PC-9 (cell line): ENCODE measurements around the gene FAM234A. TPM values are rescaled to one million over a fixed set of nuclear protein-coding genes. Genes with fewer than 3 reads are reported as not detected.

Experiments used
- BruUV-seq: library from RNA; stranded (reverse); fragments of 400-500 nt; replicated peaks from 2 replicates; lab custom pipeline; 2021; lab: Mats Ljungman, UMichigan
- CTCF ChIA-PET: fragments of 300-600 bp; sonication (Branson Sonifier 250); formaldehyde crosslinking; loops from one replicate; lab custom pipeline; 2022; ENCODE audit warnings: antibody characterized with exemption; lab: Charles Lee
- POLR2A ChIA-PET: fragments of 300-600 bp; sonication (Branson Sonifier 250); formaldehyde crosslinking; loops from one replicate; lab custom pipeline; 2022; ENCODE audit warnings: antibody characterized with exemption; ENCODE audit not compliant: unreplicated experiment; lab: Charles Lee
- DNase-seq, 2 experiments: peaks; one replicate each; pipeline versions ENCODE4 v3.0.0 to v3.0.0-alpha.2; 2015 to 2022; ENCODE audit warnings: mixed read lengths in 1 of 2
- H2AFZ ChIP-seq: fragments of 200-600 bp; sonication (generic); 2 replicates; pipeline ENCODE4 v1.8.1; 2017; ENCODE audit warnings: antibody characterized with exemption
- H3F3A ChIP-seq: fragments of 200-600 bp; sonication (generic); 2 replicates; pipeline ENCODE4 v1.8.1; 2017; ENCODE audit warnings: antibody characterized with exemption, mild to moderate bottlenecking, low read depth; ENCODE audit not compliant: insufficient read depth
- H3K27ac ChIP-seq: fragments of 200-600 bp; sonication (generic); 2 replicates; pipeline ENCODE4 v1.6.1; 2016; ENCODE audit warnings: mixed run types
- H3K27me3 ChIP-seq: fragments of 200-600 bp; sonication (generic); 2 replicates; pipeline ENCODE4 v1.6.1; 2016; ENCODE audit warnings: low read depth, mixed run types; ENCODE audit not compliant: insufficient read depth
- H3K36me3 ChIP-seq: fragments of 200-600 bp; sonication (generic); 2 replicates; pipeline ENCODE4 v1.6.1; 2016; ENCODE audit warnings: low read depth, mixed run types
- H3K4me1 ChIP-seq: fragments of 200-600 bp; sonication (generic); replicated peaks from 2 replicates; pipeline ENCODE4 v1.6.1; 2016; ENCODE audit warnings: mixed run types; ENCODE audit not compliant: insufficient read depth
- H3K4me2 ChIP-seq: fragments of 200-600 bp; sonication (generic); 2 replicates; pipeline ENCODE4 v1.6.1; 2017; ENCODE audit warnings: mixed run types
- H3K4me3 ChIP-seq: fragments of 200-600 bp; sonication (generic); 2 replicates; pipeline ENCODE4 v1.6.1; 2016; ENCODE audit warnings: mixed run types
- H3K79me2 ChIP-seq: fragments of 200-600 bp; sonication (generic); 2 replicates; pipeline ENCODE4 v1.6.1; 2017; ENCODE audit warnings: low read depth, mixed run types
- H3K9me2 ChIP-seq: fragments of 200-600 bp; sonication (generic); 2 replicates; pipeline ENCODE4 v1.8.1; 2017; ENCODE audit warnings: mild to moderate bottlenecking; ENCODE audit not compliant: insufficient read depth
- H3K9me3 ChIP-seq: fragments of 200-600 bp; sonication (generic); 2 replicates; pipeline ENCODE4 v1.8.1; 2016; ENCODE audit warnings: low read depth; ENCODE audit not compliant: insufficient read depth
- H4K20me1 ChIP-seq: fragments of 200-600 bp; sonication (generic); 2 replicates; pipeline ENCODE4 v1.8.1; 2017; ENCODE audit not compliant: insufficient read depth
- CTCF ChIP-seq: fragments of 200-600 bp; sonication (generic); conservative IDR thresholded peaks from 2 replicates; pipeline ENCODE4 v1.6.1; 2017; ENCODE audit warnings: mixed run types, antibody characterized with exemption, mild to moderate bottlenecking, moderate library complexity
- EZH2 ChIP-seq: fragments of 200-600 bp; sonication (generic); IDR thresholded peaks from 2 replicates; pipeline ENCODE4 v1.8.0; 2017; ENCODE audit warnings: antibody characterized with exemption, low read depth
- intact Hi-C: fragments of 100-400 bp; cut with micrococcal nuclease; formaldehyde crosslinking; loops from one replicate; pipeline ENCODE4 v1.10.0; 2022; ENCODE audit not compliant: unreplicated experiment
- total RNA-seq: library from RNA; stranded (reverse); gene quantifications from 2 replicates; pipeline ENCODE4 v1.2.3, GENCODE V29; 2021

The FAM234A gene
- total RNA-seq, 1 experiment from 2014 or later = 131 TPM

DNA sequence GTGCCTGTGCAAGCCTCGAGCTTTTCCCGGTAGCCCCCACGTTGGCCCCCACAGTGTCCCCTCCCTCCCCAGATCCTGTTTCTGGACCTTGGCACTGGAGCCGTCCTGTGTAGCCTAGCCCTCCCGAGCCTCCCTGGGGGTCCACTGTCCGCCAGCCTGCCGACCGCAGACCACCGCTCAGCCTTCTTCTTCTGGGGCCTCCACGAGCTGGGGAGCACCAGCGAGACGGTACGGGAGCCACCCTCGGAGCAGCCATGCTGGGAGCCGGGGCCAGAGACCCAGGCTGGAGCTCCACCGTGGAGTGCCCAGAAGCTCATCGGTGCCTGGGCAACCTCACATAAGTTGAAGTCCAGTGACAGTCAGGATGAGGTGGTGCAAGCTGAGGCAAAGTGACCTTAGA, 29.3 kb downstream of the FAM234A start:
- Histone ChIP-seq H3K36me3 (no peaks in the 10 kb centered on the region), H3K27ac (no peak overlapping the region), H3K9me2 (no peaks in the 10 kb centered on the region), H3K4me3 (no peak overlapping the region), H3F3A (no peaks in the 10 kb centered on the region), H3K9me3 (no peaks in the 10 kb centered on the region), H3K79me2 (no peaks in the 10 kb centered on the region), H3K4me2 (no peak overlapping the region), H3K4me1 (no peaks in the 10 kb centered on the region), H4K20me1 (no peaks in the 10 kb centered on the region), H3K27me3 (no peaks in the 10 kb centered on the region), H2AFZ (no peak overlapping the region)
- BruUV-seq = no TSS peak
- no peak for DNase-seq
- POLR2A ChIA-PET = no interaction called here
- CTCF ChIA-PET = no interaction called here
- intact Hi-C loops = no loop called here
- TF ChIP-seq CTCF = no peak
- TF ChIP-seq EZH2 = no peak

GRCh38 chr16:264440-264951, 29.9 kb downstream of the FAM234A start:
- Histone ChIP-seq H3K4me3 (no peak overlapping the region), H3K27ac (no peak overlapping the region), H3K9me3 (no peaks in the 10 kb centered on the region), H3K36me3 (no peaks in the 10 kb centered on the region), H3K4me1 (no peaks in the 10 kb centered on the region), H3K4me2 (no peak overlapping the region), H3K79me2 (no peaks in the 10 kb centered on the region), H3K27me3 (no peaks in the 10 kb centered on the region), H3F3A (no peaks in the 10 kb centered on the region), H2AFZ (no peak overlapping the region), H3K9me2 (no peaks in the 10 kb centered on the region), H4K20me1 (no peaks in the 10 kb centered on the region)
- ChIA-PET CTCF (no interaction called here), POLR2A (no interaction called here)
- no peak for DNase-seq
- no peak for TF ChIP-seq CTCF
- TF ChIP-seq EZH2 = no peak
- no TSS peak for BruUV-seq
- intact Hi-C loops = no loop called here

DNA sequence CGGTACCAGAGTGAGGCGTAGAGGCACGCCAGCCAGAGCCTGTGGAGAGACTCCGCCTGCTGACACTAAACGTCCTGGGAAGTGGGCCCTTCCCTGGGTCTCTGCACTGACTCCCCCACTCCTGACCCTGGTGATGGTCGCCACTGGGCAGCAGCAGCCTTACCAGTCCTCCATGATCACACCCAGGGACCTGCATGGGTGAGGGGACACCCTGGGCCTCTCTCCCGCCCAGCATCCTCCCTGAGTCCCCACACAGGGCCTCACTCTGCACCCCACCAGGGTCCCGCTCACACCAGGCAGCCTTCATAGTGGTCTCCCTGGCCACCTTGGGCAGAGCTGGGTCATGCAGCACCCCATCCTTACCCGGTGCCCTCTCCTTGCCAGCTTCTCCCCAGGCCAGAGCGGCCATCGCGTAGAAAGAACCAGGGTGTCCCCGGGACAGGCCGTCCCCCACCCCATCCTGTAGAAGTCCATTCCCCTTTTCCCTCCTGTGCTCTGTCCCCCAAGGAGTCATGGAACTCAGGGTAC, 30.4 kb downstream of the FAM234A start:
- no peak overlapping the region for H3K4me3 ChIP-seq
- DNase-seq = no peak
- H3K27ac ChIP-seq = no peak overlapping the region
- no TSS peak for BruUV-seq
- H4K20me1 ChIP-seq = no peaks in the 10 kb centered on the region
- no peaks in the 10 kb centered on the region for H3K36me3 ChIP-seq
- no peaks in the 10 kb centered on the region for H3K9me2 ChIP-seq
- no peak overlapping the region for H2AFZ ChIP-seq
- ChIA-PET CTCF (no interaction called here), POLR2A (no interaction called here)
- no peaks in the 10 kb centered on the region for H3K9me3 ChIP-seq
- no peak overlapping the region for H3K4me2 ChIP-seq
- H3K27me3 ChIP-seq = no peaks in the 10 kb centered on the region; the same call in 1 of the 2 replicates
- no peaks in the 10 kb centered on the region for H3K4me1 ChIP-seq
- H3K79me2 ChIP-seq = no peaks in the 10 kb centered on the region
- H3F3A ChIP-seq = no peaks in the 10 kb centered on the region
- no peak for TF ChIP-seq CTCF
- no peak for TF ChIP-seq EZH2
- intact Hi-C loops = no loop called here
